ENCODE results near the gene SERPINB12.
A peak's percentile ranks its signal among the peaks of the same experiment; 100 is the strongest.

The SERPINB12 gene

GRCh38 chr18:63603772-63604171, 61.6 kb downstream of the SERPINB12 start:
- peak; percentile 22 for DNase-seq (ENCODE audit: low spot score)

- peak; percentile 32 for DNase-seq (ENCODE audit: low spot score)
These were observed 62.8 kb downstream of the SERPINB12 start for GRCh38 chr18:63604791-63605567.

GRCh38 chr18:63606526-63606925, 64.4 kb downstream of the SERPINB12 start:
- DNase-seq (ENCODE audit: low spot score): no peak

- no peak for DNase-seq (ENCODE audit: low spot score)
These were observed 71.3 kb downstream of the SERPINB12 start for GRCh38 chr18:63613420-63613819.

DNA sequence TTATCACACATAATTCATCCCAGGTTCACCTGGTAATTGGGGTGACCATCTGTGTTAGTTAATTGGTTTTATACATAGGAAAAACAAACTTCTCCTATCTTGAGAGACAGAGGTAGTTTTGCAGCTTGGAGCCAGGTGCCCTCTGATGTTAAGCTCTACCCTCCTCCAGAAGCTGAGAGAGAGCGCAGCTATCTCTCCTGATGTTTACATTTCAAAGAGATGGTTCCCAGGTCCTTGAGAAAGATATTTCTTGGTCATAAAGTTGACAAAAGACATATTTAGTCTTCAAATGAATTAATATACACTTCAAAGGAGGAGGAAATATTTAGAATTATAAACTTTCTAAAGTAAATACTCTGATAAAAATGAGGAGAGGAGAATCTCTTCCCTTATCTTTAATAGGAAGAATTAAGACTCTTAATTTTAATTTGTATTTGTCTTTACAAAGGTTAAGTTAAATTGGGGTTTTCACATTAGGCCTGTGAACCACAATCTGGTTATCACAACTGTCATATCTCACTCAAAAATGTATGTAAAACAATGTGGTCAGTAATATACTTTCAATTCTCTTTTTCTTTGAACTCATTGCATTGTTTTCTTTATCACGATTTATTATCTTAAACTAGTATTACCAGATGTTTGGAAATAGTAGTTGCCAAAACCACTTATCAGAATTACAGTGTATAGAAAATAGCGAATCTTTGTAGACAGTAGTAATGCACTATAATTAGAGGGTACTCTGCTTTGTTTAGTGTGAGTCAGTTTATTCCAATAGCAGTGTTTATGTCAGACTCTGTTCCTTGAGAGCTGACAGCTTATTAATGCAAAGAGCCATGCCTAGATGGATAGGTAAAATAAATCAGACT, 75.1 kb downstream of the SERPINB12 start:
- no peak for DNase-seq (ENCODE audit: low spot score)

DNA sequence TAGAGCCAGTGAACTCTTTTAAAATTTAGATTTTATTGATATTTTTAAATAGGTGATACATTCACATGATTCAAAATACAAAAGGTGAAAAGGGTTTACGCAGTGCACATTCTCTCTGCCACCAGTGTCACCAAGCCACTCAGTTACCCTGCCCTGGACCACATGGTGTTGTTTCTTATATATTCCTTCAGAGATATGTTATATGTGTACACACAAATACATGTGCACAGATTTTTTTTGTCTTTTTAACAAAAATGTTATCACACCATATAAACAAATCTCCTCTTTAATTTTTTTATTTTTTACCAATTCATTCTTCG, 75.7 kb downstream of the SERPINB12 start:
- DNase-seq (ENCODE audit: low spot score): no peak

Measured in RKO (cell line).